Trophoblast cell (in vitro differentiated cells and primary cell): ENCODE data around the gene TBC1D17.

Experiments
- DNase-seq, 2 donors: peaks; one replicate each; pipeline ENCODE4 v3.0.0-alpha.2; 2016
- H2AFZ ChIP-seq: 2 replicates; pipeline ENCODE4 v1.6.1; 2013; ENCODE audit warnings: low read length, moderate library complexity, mild to moderate bottlenecking; ENCODE audit not compliant: insufficient read depth, poor library complexity
- H2AK5ac ChIP-seq: 2 replicates; pipeline ENCODE4 v1.6.1; 2013; ENCODE audit warnings: mild to moderate bottlenecking, low read length
- H2BK120ac ChIP-seq: 2 replicates; pipeline ENCODE4 v1.6.1; 2013; ENCODE audit warnings: low read length, mild to moderate bottlenecking, moderate library complexity; ENCODE audit not compliant: insufficient read depth, poor library complexity
- H2BK12ac ChIP-seq: 2 replicates; pipeline ENCODE4 v1.6.1; 2013; ENCODE audit warnings: mild to moderate bottlenecking, low read length, moderate library complexity
- H2BK5ac ChIP-seq: 2 replicates; pipeline ENCODE4 v1.6.1; 2013; ENCODE audit warnings: low read length, low read depth, moderate library complexity, mild to moderate bottlenecking; ENCODE audit not compliant: poor library complexity
- H3K14ac ChIP-seq: 2 replicates; pipeline ENCODE4 v1.6.1; 2013; ENCODE audit warnings: mild to moderate bottlenecking, low read length
- H3K18ac ChIP-seq: 2 replicates; pipeline ENCODE4 v1.6.1; 2013; ENCODE audit warnings: mild to moderate bottlenecking, low read length
- H3K23ac ChIP-seq: 2 replicates; pipeline ENCODE4 v1.6.1; 2013; ENCODE audit warnings: low read length
- H3K27ac ChIP-seq: 2 replicates; pipeline ENCODE4 v1.5.1; 2013; ENCODE audit warnings: low read depth, mild to moderate bottlenecking, inconsistent platforms, low read length, moderate library complexity
- H3K27me3 ChIP-seq: 2 replicates; pipeline ENCODE4 v1.6.1; 2013; ENCODE audit warnings: inconsistent platforms, mild to moderate bottlenecking, low read length, moderate library complexity; ENCODE audit not compliant: insufficient read depth
- H3K36me3 ChIP-seq, 2 experiments: 1 replicate in 1 of 2; 2 replicates in 1 of 2; pipeline ENCODE4 v1.6.1; 2013; ENCODE audit warnings: low read length in 2 of 2, mild to moderate bottlenecking in 2 of 2, moderate library complexity in 1 of 2; ENCODE audit not compliant: insufficient read depth in 2 of 2, control insufficient read depth in 1 of 2
- H3K4ac ChIP-seq: 2 replicates; pipeline ENCODE4 v1.6.1; 2013; ENCODE audit warnings: low read depth, mild to moderate bottlenecking, low read length, moderate library complexity
- H3K4me1 ChIP-seq, 2 experiments: 1 replicate in 1 of 2; 2 replicates in 1 of 2; pipeline ENCODE4 v1.6.1; 2013; ENCODE audit warnings: low read length in 2 of 2, mild to moderate bottlenecking in 2 of 2, moderate library complexity in 1 of 2; ENCODE audit not compliant: insufficient read depth in 2 of 2, control insufficient read depth in 1 of 2
- H3K4me2 ChIP-seq: 2 replicates; pipeline ENCODE4 v1.6.1; 2013; ENCODE audit warnings: inconsistent platforms, mild to moderate bottlenecking, low read length, moderate library complexity
- H3K4me3 ChIP-seq: 2 replicates; pipeline ENCODE4 v1.5.1; 2013; ENCODE audit warnings: mild to moderate bottlenecking, low read depth, low read length, inconsistent platforms
- H3K79me1 ChIP-seq: one replicate; pipeline ENCODE4 v1.6.1; 2013; ENCODE audit warnings: low read length
- H3K79me2 ChIP-seq: 2 replicates; pipeline ENCODE4 v1.6.1; 2013; ENCODE audit warnings: low read length, mild to moderate bottlenecking; ENCODE audit not compliant: control insufficient read depth, insufficient read depth, poor library complexity
- H3K9ac ChIP-seq: 2 replicates; pipeline ENCODE4 v1.6.1; 2013; ENCODE audit warnings: mild to moderate bottlenecking, low read length
- H3K9me3 ChIP-seq: 2 replicates; pipeline ENCODE4 v1.6.1; 2013; ENCODE audit warnings: low read depth, mild to moderate bottlenecking, control low read depth, inconsistent platforms, low read length; ENCODE audit not compliant: insufficient read depth
- H4K12ac ChIP-seq: 2 replicates; pipeline ENCODE4 v1.6.1; 2013; ENCODE audit warnings: low read depth, mild to moderate bottlenecking, low read length, moderate library complexity
- H4K8ac ChIP-seq: 2 replicates; pipeline ENCODE4 v1.6.1; 2013; ENCODE audit warnings: low read depth, mild to moderate bottlenecking, low read length, moderate library complexity
- H4K91ac ChIP-seq: one replicate; pipeline ENCODE4 v1.6.1; 2013; ENCODE audit warnings: low read depth, mild to moderate bottlenecking, low read length, moderate library complexity
- WGBS: extraction: QIAGEN DNeasy Blood & Tissue Kit; methylation state at CpG from one replicate; pipeline ENCODE4 v1.1.7; 2013; ENCODE audit warnings: missing lambda C conversion rate; ENCODE audit not compliant: insufficient read length, insufficient coverage; ENCODE audit errors: extremely low coverage; 5-methylcytosine and 5-hydroxymethylcytosine counted together

TBC1D17 gene

DNA sequence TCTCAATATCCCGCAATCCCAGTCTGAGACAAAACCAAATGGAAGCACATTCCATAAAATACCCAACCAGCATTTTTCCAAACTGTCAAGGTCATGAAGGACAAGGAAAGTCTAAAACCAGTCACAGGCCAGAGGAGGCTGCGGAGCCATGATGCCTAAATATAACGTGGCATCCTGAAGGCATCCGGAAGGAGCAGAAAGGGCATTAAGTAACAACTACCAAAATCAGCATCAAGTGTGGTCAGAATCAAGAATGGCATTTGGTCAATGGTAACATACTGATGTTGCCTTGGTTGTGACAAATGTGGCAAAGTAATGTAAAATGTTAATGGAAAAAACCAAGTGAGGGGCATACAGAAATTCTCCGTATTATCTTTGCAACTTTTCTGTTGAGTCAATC lies 48.0 kb downstream of the TBC1D17 start:
- Histone ChIP-seq H2BK120ac (no peak overlapping the region), H3K79me2 (peaks cover 16% of the 10 kb centered on the region), H3K79me1 (peaks cover 11% of the 10 kb centered on the region), H3K23ac (no peak overlapping the region), H3K27ac (no peak overlapping the region), H3K4me3 (no peak overlapping the region), H2BK12ac (no peak overlapping the region), H2BK5ac (no peak overlapping the region), H3K18ac (no peak overlapping the region), H3K4ac (peak overlapping the region; percentile 57), H3K4me2 (no peak overlapping the region), H2AFZ (no peak overlapping the region), H4K8ac (no peak overlapping the region), H3K9me3 (peaks cover under 1% of the 10 kb centered on the region), H3K9ac (no peak overlapping the region), H3K4me1 (peaks cover 7 to 8% of the 10 kb centered on the region in 2 experiments), H2AK5ac (no peak overlapping the region), H3K14ac (no peak overlapping the region), H3K36me3 (peaks cover 52 to 59% of the 10 kb centered on the region in 2 experiments), H4K91ac (no peak overlapping the region), H4K12ac (no peak overlapping the region), H3K27me3 (no peaks in the 10 kb centered on the region)
- no CpG with 5 or more reads among the region's 5 CpGs for WGBS
- no peak for DNase-seq

DNA sequence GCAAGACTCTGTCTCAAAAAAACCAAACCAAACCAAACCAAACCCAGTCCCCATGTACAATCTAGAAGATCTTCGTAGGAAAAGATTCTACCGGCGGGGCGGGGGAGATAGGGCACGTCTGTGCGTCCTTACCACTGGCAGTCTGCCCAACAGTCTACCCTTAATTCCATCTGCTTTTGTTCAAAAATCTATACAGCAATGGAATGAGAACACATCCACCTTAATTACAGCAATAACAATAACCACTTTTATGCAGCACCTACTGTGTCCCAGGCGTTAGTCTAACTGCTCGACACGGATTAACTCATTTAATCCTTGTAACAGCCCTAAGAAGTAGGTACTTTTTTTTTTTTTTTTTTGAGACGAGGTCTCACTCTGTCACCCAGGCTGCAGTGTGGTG lies 49.0 kb downstream of the TBC1D17 start:
- Histone ChIP-seq H4K91ac (no peak overlapping the region), H4K12ac (no peak overlapping the region), H3K27me3 (no peaks in the 10 kb centered on the region), H3K79me2 (peaks cover 15% of the 10 kb centered on the region), H4K8ac (no peak overlapping the region), H2BK12ac (no peak overlapping the region), H3K4ac (peak overlapping the region; percentile 37), H3K14ac (no peak overlapping the region), H2BK5ac (no peak overlapping the region), H3K23ac (no peak overlapping the region), H3K4me1 (peaks cover 6 to 8% of the 10 kb centered on the region in 2 experiments), H3K18ac (no peak overlapping the region), H3K36me3 (peaks cover 46 to 48% of the 10 kb centered on the region in 2 experiments), H3K9ac (no peak overlapping the region), H3K27ac (no peak overlapping the region), H2BK120ac (no peak overlapping the region), H3K9me3 (peaks cover 2% of the 10 kb centered on the region), H2AK5ac (no peak overlapping the region), H3K4me2 (no peak overlapping the region), H2AFZ (no peak overlapping the region), H3K79me1 (peaks cover 11% of the 10 kb centered on the region), H3K4me3 (no peak overlapping the region)
- DNase-seq = no peak
- WGBS = no CpG with 5 or more reads among the region's 10 CpGs

DNA sequence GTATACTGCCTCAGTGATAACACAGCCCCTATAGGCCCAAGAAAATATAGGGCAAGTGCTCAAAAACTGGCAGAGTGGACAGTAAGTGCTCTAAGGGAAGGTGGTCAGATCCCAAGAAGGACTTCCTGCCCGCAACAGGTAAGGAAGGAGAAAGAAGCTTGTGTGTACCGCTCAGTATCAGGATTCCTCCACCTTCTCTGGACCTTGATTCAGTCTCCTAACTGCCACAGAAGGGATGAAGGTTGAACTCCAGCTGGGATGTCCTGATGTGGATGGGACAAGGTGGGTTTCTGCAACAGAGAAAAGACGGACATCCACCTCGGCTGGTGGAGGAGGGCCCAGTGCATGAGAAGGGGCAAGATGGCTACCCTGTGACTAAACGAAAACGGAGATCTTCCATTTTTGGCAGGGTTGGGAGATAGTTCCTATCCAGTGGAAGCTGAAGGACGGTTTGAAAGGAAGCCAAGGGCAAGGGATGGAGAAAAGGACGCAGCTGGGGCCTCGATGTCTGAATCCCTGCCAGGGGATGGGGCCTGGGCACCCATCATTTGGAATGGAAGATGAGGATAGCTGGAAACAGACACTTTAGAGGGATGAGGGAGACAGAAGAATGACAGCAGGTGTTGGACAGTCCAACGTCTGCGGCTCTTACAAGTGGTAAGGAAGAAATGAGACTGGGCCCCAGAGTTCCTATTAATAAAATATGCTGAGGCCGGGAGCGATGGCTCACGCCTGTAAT lies 50.2 kb downstream of the TBC1D17 start:
- H3K27me3 ChIP-seq = no peaks in the 10 kb centered on the region
- H3K79me1 ChIP-seq = peaks cover 11% of the 10 kb centered on the region
- H3K4me1 ChIP-seq = peaks cover 6 to 8% of the 10 kb centered on the region in 2 experiments
- peak overlapping the region; percentile 7 for H4K12ac ChIP-seq
- peak overlapping the region; percentile 61 for H3K18ac ChIP-seq
- peaks cover 37 to 38% of the 10 kb centered on the region in 2 experiments for H3K36me3 ChIP-seq
- peak overlapping the region; percentile 39 for H2AK5ac ChIP-seq
- DNase-seq = no peak
- no CpG with 5 or more reads among the region's 14 CpGs for WGBS
- no peak overlapping the region for H3K14ac ChIP-seq
- H2BK120ac ChIP-seq = no peak overlapping the region
- H3K4me3 ChIP-seq = no peak overlapping the region
- H3K27ac ChIP-seq = no peak overlapping the region
- H3K79me2 ChIP-seq = peaks cover 15% of the 10 kb centered on the region
- H2BK5ac ChIP-seq = no peak overlapping the region
- no peak overlapping the region for H3K9ac ChIP-seq
- H2BK12ac ChIP-seq = no peak overlapping the region
- H4K8ac ChIP-seq = peak overlapping the region; percentile 6
- no peak overlapping the region for H4K91ac ChIP-seq
- H3K23ac ChIP-seq = no peak overlapping the region
- H2AFZ ChIP-seq = no peak overlapping the region
- peaks cover 2% of the 10 kb centered on the region for H3K9me3 ChIP-seq
- H3K4me2 ChIP-seq = peak overlapping the region; percentile 35
- H3K4ac ChIP-seq = peak overlapping the region; percentile 96

DNA sequence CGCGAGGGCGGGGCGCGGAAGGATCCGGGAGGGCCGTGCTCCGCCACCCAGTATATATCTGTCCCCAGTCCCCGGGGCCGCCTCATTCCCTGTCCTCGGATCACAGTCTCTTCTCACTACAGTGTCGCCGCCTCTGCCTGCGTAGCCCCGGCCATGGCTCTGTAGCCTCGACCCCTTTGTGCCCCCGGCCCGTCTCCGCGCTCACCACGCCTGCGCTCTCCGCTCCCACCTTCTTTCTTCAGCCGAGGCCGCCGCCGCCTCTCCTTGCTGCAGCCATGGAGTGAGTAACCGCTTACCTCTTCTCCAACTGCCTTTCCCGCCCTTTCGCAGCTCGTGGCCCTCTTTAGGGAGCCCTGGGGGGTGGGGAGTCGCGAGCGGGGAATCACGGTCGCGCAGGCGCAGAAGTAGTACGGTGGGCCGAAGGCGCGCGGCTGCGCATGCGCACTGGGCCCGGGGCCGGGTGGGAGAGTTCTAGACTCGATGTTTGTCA lies 51.7 kb downstream of the TBC1D17 start, which contains the start of the genes ATF5 and NUP62:
TSS of gene ATF5 (plus strand) at position 85 of the 490 bp plus-strand sequence. CDS start 1,646 bp downstream, outside the sequence.
TSS of gene NUP62 (minus strand) at position 384 of the 490 bp plus-strand sequence. CDS start 19,697 bp downstream, outside the sequence.
- H3K4me2 ChIP-seq = peak within 1 kb of the TSS; percentile 85
- H3K4ac ChIP-seq = peak within 1 kb of the TSS; percentile 96
- peak within 1 kb of the TSS; percentile 95 for H2AK5ac ChIP-seq
- H3K36me3 ChIP-seq = peaks cover 25% of the 10 kb centered on the region in 2 experiments
- H4K12ac ChIP-seq = peak within 1 kb of the TSS; percentile 99
- H3K9ac ChIP-seq = peak within 1 kb of the TSS; percentile 92
- H3K9me3 ChIP-seq = peaks cover 3% of the 10 kb centered on the region
- H2BK120ac ChIP-seq = peak within 1 kb of the TSS; percentile 92
- peaks cover 6 to 8% of the 10 kb centered on the region in 2 experiments for H3K4me1 ChIP-seq
- peak within 1 kb of the TSS; percentile 95 for H2BK5ac ChIP-seq
- peak within 1 kb of the TSS; percentile 90 for H3K4me3 ChIP-seq
- H3K18ac ChIP-seq = peak within 1 kb of the TSS; percentile 99
- H3K27me3 ChIP-seq = no peaks in the 10 kb centered on the region
- H2BK12ac ChIP-seq = no peak within 1 kb of the TSS
- peak; percentile 68 to 77 for DNase-seq
- peak within 1 kb of the TSS; percentile 95 for H2AFZ ChIP-seq
- H3K79me1 ChIP-seq = peaks cover 11% of the 10 kb centered on the region
- peaks cover 15% of the 10 kb centered on the region for H3K79me2 ChIP-seq
- H3K23ac ChIP-seq = no peak within 1 kb of the TSS
- no CpG with 5 or more reads among the region's 48 CpGs for WGBS
- H4K91ac ChIP-seq = peak within 1 kb of the TSS; percentile 98
- H3K14ac ChIP-seq = peak within 1 kb of the TSS; percentile 97
- peak within 1 kb of the TSS; percentile 97 for H4K8ac ChIP-seq
- peak within 1 kb of the TSS; percentile 90 for H3K27ac ChIP-seq
